ENCODE measurements around the gene MRFAP1L1. TPM values are rescaled to one million over a fixed set of nuclear protein-coding genes. Genes with fewer than 3 reads are reported as not detected.

Gene MRFAP1L1
- total and polyA plus RNA-seq, 9 of the 15 experiments (the other 6 are each of a cell fraction or from before 2014, with no cell fraction given): 37.6 to 111 (median 83.8) TPM

DNA sequence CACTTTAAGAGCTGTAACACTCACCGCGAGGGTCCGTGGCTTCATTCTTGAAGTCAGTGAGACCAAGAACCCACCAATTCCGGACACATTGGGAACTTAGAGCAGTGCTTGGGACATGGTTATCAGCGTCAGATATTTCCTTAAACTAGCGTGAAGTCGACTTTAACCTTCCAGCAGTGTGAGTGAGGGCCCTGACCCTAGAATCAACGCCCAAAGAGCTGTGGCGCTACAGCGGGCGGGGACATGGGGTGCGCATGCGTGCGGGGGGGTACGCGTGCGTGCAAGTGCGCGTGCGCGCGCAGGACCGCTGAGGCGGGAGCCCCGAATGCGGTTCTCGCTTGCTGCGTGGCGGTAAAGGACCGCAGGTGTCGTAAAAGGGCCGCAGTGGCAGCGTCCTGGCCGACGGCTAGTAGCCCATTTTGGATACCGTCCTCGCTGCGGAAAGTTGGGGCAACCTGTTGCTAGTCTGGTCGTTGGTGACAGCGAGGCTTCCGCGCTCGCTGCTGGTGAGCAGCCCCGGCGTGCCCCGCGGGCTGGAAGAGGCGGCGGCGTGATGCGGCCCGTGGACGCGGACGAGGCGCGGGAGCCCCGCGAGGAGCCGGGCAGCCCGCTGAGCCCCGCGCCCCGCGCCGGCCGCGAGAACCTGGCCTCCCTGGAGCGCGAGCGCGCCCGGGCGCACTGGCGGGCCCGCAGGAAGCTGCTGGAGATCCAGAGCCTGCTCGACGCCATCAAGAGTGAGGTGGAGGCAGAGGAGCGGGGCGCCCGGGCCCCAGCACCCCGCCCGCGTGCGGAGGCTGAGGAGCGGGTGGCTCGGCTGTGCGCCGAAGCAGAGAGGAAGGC is 35.8 kb downstream of the MRFAP1L1 start (continued):
- TF ChIP-seq, protein P1, sequence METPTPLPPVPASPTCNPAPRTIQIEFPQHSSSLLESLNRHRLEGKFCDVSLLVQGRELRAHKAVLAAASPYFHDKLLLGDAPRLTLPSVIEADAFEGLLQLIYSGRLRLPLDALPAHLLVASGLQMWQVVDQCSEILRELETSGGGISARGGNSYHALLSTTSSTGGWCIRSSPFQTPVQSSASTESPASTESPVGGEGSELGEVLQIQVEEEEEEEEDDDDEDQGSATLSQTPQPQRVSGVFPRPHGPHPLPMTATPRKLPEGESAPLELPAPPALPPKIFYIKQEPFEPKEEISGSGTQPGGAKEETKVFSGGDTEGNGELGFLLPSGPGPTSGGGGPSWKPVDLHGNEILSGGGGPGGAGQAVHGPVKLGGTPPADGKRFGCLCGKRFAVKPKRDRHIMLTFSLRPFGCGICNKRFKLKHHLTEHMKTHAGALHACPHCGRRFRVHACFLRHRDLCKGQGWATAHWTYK (CRISPR knock-in tag; IDR thresholded peaks at IDR 0.05): peak; percentile 80; the same call in 1 of the 2 replicates
- TF ChIP-seq RBM22 (IDR thresholded peaks at IDR 0.05; ENCODE audit: low read depth, low read length, poor library complexity, severe bottlenecking): peak; percentile 77
- TF ChIP-seq, protein P2, sequence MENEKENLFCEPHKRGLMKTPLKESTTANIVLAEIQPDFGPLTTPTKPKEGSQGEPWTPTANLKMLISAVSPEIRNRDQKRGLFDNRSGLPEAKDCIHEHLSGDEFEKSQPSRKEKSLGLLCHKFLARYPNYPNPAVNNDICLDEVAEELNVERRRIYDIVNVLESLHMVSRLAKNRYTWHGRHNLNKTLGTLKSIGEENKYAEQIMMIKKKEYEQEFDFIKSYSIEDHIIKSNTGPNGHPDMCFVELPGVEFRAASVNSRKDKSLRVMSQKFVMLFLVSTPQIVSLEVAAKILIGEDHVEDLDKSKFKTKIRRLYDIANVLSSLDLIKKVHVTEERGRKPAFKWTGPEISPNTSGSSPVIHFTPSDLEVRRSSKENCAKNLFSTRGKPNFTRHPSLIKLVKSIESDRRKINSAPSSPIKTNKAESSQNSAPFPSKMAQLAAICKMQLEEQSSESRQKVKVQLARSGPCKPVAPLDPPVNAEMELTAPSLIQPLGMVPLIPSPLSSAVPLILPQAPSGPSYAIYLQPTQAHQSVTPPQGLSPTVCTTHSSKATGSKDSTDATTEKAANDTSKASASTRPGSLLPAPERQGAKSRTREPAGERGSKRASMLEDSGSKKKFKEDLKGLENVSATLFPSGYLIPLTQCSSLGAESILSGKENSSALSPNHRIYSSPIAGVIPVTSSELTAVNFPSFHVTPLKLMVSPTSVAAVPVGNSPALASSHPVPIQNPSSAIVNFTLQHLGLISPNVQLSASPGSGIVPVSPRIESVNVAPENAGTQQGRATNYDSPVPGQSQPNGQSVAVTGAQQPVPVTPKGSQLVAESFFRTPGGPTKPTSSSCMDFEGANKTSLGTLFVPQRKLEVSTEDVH (IDR thresholded peaks at IDR 0.05; ENCODE audit: low read depth, partially characterized antibody): no peak
- TF ChIP-seq, protein P3, sequence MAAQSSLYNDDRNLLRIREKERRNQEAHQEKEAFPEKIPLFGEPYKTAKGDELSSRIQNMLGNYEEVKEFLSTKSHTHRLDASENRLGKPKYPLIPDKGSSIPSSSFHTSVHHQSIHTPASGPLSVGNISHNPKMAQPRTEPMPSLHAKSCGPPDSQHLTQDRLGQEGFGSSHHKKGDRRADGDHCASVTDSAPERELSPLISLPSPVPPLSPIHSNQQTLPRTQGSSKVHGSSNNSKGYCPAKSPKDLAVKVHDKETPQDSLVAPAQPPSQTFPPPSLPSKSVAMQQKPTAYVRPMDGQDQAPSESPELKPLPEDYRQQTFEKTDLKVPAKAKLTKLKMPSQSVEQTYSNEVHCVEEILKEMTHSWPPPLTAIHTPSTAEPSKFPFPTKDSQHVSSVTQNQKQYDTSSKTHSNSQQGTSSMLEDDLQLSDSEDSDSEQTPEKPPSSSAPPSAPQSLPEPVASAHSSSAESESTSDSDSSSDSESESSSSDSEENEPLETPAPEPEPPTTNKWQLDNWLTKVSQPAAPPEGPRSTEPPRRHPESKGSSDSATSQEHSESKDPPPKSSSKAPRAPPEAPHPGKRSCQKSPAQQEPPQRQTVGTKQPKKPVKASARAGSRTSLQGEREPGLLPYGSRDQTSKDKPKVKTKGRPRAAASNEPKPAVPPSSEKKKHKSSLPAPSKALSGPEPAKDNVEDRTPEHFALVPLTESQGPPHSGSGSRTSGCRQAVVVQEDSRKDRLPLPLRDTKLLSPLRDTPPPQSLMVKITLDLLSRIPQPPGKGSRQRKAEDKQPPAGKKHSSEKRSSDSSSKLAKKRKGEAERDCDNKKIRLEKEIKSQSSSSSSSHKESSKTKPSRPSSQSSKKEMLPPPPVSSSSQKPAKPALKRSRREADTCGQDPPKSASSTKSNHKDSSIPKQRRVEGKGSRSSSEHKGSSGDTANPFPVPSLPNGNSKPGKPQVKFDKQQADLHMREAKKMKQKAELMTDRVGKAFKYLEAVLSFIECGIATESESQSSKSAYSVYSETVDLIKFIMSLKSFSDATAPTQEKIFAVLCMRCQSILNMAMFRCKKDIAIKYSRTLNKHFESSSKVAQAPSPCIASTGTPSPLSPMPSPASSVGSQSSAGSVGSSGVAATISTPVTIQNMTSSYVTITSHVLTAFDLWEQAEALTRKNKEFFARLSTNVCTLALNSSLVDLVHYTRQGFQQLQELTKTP (IDR thresholded peaks at IDR 0.05; ENCODE audit: low read depth in 1 of 2, partially characterized antibody in 2 of 2): peak in 1 of 2 experiments; percentile 7
- TF ChIP-seq ZNF445 (CRISPR knock-in tag; IDR thresholded peaks at IDR 0.05; ENCODE audit: low read depth): no peak; the same call in 1 of the 2 replicates
- no peak for TF ChIP-seq HNRNPK (IDR thresholded peaks at IDR 0.05; ENCODE audit: low read depth, low read length, poor library complexity, severe bottlenecking)
- no peak for TF ChIP-seq PRMT5 (CRISPR knock-in tag; IDR thresholded peaks at IDR 0.05)
- no peak for TF ChIP-seq JUNB (CRISPR knock-in tag; conservative IDR thresholded peaks at IDR 0.05)
- TF ChIP-seq WHSC1 (IDR thresholded peaks at IDR 0.05; ENCODE audit: low read length): no peak
- TF ChIP-seq, protein P4, sequence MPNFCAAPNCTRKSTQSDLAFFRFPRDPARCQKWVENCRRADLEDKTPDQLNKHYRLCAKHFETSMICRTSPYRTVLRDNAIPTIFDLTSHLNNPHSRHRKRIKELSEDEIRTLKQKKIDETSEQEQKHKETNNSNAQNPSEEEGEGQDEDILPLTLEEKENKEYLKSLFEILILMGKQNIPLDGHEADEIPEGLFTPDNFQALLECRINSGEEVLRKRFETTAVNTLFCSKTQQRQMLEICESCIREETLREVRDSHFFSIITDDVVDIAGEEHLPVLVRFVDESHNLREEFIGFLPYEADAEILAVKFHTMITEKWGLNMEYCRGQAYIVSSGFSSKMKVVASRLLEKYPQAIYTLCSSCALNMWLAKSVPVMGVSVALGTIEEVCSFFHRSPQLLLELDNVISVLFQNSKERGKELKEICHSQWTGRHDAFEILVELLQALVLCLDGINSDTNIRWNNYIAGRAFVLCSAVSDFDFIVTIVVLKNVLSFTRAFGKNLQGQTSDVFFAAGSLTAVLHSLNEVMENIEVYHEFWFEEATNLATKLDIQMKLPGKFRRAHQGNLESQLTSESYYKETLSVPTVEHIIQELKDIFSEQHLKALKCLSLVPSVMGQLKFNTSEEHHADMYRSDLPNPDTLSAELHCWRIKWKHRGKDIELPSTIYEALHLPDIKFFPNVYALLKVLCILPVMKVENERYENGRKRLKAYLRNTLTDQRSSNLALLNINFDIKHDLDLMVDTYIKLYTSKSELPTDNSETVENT (CRISPR knock-in tag; IDR thresholded peaks at IDR 0.05): 0 out of 2 replicates have a peak, but pooled peaks have one; percentile 14
- peak; percentile 99 for TF ChIP-seq MEIS2 (IDR thresholded peaks at IDR 0.05; ENCODE audit: partially characterized antibody)
- TF ChIP-seq NCOR1 (IDR thresholded peaks at IDR 0.05): peak; percentile 35; the same call in 1 of the 2 replicates
- TF ChIP-seq, protein P5, sequence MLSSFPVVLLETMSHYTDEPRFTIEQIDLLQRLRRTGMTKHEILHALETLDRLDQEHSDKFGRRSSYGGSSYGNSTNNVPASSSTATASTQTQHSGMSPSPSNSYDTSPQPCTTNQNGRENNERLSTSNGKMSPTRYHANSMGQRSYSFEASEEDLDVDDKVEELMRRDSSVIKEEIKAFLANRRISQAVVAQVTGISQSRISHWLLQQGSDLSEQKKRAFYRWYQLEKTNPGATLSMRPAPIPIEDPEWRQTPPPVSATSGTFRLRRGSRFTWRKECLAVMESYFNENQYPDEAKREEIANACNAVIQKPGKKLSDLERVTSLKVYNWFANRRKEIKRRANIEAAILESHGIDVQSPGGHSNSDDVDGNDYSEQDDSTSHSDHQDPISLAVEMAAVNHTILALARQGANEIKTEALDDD (IDR thresholded peaks at IDR 0.05): peak; percentile 53; the same call in 1 of the 2 replicates
- peak; percentile 47; the same call in 1 of the 2 replicates for TF ChIP-seq FOXK1 (CRISPR knock-in tag; IDR thresholded peaks at IDR 0.05; ENCODE audit: borderline replicate concordance)
